IPS-18c (cell line): Measurements from ENCODE around the gene PSMD5.
A peak's percentile ranks its signal among the peaks of the same experiment; 100 is the strongest.

Experiments used
- H3K4me3 ChIP-seq: 2 replicates; pipeline ENCODE4 v1.7.0; 2013; ENCODE audit warnings: low read depth, mild to moderate bottlenecking, low read length, moderate library complexity; ENCODE audit not compliant: insufficient read depth
- H3K9me3 ChIP-seq: one replicate; pipeline ENCODE4 v1.6.1; 2013; ENCODE audit warnings: mild to moderate bottlenecking, low read length, moderate library complexity; ENCODE audit not compliant: control insufficient read depth, insufficient read depth

The PSMD5 gene

DNA sequence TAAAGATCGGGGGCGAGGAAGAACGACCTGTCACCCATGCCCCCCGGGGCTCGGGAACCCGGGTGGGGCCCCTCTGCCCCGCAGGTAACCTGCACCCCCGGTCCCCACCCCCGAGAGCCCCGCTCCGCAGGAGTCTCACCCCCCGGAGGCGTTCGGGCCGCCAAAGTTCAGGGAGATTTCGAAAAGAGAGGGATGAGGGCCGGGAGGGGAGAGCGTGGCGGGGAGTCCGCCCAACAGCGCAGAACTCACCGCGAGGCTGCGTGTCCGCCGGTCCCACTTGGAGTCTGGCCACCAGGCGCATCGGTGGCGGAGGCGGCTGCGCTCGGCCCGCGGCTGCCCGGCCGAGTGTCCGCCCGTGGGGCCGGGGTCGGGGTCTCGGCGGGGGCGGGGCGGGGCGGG, 34.1 kb upstream of the PSMD5 start, which contains the start of gene PHF19:
TSS of gene PHF19 (minus strand) at position 347 of the 399 bp plus-strand sequence. CDS start 2,447 bp downstream, outside the sequence.
- no peaks in the 10 kb centered on the region for H3K9me3 ChIP-seq
- H3K4me3 ChIP-seq, result peak within 1 kb of the TSS; percentile 62

DNA sequence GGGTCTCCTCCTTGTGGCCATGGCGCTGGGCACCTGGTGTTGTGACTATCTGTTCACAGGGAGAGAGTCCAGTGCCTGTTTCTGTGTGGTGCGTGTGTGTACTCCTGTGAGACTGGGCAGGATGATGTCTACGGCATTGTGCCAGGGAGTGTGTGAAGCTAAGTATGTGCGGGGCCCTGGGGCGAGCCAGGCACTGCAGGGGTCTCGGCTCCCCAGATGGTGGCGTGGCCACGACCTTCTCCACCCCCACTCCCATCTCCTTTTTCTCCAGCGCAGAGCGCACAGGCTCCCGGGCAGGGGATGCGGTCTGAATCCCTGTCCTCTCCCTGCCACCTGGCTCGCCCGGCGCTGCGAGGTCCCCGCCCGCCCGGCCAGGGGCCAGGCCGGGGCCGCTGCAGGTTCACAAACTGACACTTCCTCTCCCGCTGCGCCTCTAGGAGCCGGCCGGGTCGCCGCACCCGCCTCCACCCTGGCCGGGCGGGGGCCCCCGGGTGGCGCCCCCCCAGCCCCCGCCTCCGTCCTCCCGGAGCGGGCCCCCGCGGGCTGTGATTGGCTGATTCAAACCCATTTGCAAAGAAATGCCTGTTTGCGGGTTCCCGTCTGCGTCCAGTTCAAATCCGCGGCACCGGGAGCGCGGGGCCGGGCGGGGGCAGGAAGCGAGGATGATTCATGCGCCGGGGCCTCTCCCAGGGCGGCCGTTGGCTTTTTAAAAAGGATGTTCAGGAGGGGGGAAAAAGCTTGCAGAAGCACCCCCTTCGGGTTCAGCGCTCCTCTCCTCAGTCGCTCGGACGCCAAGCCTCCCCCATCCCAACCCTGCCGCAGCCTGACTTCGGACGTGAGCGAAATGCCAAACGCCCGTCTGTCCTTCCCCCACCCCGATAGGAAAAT, 33.5 kb upstream of the PSMD5 start:
- Histone ChIP-seq H3K9me3 (no peaks in the 10 kb centered on the region), H3K4me3 (peak overlapping the region; percentile 62)

DNA sequence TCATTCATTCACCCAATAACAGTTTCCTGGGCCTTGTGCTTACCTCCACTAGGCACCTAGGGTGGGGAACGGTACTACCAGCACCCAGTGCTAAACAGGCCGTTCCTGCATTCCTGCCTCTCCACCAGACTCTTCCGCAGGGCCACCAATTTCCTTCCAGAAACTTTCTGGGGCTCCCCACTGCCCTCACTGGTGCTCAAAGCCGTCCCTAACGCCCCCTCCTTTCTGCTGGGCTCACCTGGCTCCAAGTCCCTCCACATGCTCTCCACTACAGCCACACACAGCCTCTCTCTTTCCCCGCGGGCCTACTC, 32.9 kb upstream of the PSMD5 start:
- no peaks in the 10 kb centered on the region for H3K9me3 ChIP-seq
- peak overlapping the region; percentile 62 for H3K4me3 ChIP-seq

DNA sequence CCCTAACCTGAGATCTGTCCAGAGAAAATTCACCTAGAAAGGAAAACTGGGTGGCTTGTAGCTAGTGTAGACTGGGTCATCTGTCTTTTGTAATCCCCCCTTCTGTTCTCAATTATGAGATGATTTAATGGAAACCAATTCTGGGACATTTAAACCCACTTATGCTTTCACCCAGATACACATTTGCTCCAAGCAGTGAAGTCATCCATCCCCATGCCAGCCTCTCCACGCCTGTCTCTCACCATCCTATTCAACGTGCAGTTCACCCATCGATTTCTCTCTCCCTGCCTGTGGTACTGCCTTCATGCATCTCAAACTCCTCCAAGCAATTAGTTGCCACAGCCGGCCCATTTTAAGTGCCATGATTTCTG, 32.5 kb upstream of the PSMD5 start:
- H3K4me3 ChIP-seq, result no peak overlapping the region
- H3K9me3 ChIP-seq, result no peaks in the 10 kb centered on the region

DNA sequence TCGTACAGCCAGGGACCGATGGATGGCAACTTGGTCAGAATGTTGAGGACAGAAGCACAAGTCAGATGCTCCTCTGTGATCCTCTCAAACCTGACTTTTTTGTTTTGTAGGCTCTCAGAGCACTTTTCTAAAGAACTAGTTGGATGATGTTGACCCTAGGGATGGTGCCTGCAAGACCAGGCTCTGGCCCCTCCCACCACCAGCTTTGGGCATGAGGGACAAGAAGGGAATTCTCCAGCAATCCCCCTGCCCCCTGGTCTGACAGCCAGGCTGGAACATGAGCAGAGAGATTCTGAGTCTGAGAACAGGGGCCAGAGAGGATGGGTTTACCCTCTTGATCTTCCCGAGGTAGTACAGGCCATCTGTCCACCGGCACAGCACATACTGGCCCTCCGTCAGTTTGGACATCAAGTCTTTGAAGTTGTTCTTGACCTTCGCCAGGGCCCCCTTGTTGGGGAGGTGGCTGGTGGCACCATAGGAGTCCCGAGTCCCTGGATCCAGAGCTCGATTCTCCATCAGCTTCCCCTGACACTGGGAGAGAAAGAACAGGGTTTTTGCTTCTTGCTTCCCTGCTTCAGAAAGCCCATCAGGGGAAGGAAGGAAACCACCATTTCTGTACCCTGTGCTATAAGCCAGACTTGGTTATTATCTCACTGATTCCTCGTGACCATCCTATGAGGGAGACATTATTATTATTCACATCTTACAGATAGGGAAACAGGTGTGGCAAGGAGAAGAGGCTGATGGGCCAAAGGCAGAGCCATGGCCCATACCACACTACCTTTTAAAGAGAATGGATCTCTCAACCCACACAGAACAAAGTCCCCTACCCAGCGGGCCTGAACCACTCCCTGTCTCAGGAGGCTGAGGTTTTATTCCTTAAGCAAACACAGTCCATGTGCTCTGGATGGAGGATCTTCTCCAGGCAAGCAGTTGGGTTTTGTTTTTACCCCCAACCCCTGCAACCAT, 31.8 kb upstream of the PSMD5 start:
- Histone ChIP-seq H3K9me3 (no peaks in the 10 kb centered on the region), H3K4me3 (no peak overlapping the region)

DNA sequence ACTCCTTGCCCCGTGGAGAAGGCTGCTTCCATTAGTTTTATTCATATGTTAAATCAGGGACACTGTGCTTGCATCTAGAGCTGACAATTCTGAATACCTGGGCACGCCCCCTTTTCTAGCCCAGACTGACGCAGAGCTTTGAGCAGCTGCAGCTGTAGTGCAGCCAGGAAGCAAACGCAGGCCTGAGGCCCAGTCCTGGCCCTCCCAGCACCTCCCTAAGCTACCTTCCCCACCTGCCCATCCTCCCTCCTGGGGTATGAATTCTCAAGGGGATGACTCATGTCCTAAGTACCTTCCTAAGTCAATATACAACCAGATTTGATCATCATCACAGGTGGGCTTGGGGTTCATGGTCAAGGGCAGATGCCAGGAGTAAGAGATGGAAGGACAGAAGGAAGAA, 30.8 kb upstream of the PSMD5 start:
- Histone ChIP-seq H3K4me3 (no peak overlapping the region), H3K9me3 (no peaks in the 10 kb centered on the region)

DNA sequence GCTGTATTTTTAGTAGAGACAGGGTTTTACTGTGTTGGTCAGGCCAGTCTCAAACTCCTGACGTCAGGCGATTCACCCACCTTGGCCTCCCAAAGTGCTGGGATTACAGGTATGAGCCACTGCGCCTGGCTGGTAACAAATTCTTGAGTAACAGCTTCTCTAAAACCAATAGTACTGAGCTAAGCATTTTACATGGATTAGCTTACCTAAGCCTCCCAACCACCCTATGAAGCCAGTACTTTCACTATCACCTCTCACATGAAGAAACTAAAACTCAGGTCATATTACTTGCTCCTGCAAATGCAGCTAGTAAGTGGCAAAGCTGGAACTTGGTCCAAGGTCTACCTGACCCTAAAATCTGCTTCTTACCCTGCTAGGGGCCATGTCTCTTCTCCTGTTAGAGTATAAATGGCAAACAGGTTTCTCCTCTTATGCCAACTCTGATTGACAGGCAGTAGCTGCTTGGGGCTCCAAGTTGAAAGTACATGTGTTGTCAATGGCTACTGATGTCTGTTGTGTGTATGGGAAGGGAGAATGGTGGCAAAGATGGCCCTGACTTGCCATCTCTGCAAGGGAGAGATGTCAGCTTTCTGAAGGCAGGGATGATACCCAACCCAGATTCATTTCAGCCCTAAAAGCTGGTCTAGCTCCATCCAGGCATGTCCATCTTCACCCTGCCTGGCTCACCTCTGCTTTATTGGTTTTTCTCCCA, 30.2 kb upstream of the PSMD5 start:
- H3K4me3 ChIP-seq, result no peak overlapping the region

DNA sequence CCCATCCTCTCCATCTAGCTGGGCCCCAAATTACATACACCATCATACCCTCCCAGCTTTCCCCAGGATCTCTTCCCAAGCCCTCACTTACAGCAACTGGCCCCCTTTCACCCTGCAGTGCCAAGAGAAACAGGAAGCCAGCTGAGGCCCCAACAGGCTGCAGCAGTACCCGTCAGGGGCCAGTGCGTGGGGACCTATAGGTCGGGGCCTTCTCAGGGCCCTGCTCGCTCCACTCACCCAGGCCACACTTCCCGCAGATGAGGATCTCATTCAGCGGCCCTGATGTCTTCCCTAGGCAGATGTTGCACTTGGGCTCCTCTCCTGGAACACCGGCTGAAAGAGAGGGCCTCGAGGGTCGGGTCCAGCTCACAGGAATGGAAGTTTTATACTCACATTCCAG, 27.5 kb upstream of the PSMD5 start:
- no peaks in the 10 kb centered on the region for H3K9me3 ChIP-seq
- H3K4me3 ChIP-seq, result no peak overlapping the region

More for the DNA sequence above, 30.2 kb upstream of the PSMD5 start:
- no peaks in the 10 kb centered on the region for H3K9me3 ChIP-seq

DNA sequence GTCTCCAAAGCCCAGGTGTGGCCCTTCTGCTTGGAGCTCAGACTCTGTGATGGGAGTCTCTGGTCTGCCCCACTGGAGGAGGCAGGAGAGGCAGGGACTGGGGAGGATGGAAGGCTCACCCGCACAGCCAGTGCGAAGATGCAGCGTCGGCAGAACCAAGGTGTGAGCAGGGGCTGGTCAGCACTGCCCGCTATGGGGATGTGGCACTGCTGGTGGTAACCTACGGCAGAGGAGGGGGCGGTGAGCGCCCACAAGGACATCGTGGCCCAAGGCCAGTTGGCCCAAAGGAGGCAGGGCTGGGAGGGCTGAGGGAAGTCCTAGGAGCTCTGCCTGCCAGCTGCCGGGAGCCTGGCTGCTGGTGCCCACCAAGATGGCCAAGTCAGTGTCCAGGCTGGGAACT, 27.0 kb upstream of the PSMD5 start:
- H3K4me3 ChIP-seq, result no peak overlapping the region
- H3K9me3 ChIP-seq, result no peaks in the 10 kb centered on the region

DNA sequence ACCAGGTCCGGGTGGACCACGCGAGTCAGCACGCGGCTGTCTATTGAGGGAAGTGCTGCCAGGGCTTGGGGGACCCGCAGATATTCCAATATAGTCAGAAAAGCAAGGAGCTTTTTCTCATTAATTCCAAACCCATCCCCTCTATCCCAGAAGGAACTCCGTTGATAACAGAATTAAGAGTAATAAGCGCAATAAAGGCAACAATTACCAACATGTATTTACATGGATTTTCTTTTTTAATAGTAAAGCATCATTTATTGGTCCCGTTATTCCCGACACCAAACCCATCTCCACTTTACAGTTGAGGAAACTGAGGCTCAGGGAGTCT, 26.6 kb upstream of the PSMD5 start:
- peak overlapping the region; percentile 70; the same call in 1 of the 2 replicates for H3K4me3 ChIP-seq

DNA sequence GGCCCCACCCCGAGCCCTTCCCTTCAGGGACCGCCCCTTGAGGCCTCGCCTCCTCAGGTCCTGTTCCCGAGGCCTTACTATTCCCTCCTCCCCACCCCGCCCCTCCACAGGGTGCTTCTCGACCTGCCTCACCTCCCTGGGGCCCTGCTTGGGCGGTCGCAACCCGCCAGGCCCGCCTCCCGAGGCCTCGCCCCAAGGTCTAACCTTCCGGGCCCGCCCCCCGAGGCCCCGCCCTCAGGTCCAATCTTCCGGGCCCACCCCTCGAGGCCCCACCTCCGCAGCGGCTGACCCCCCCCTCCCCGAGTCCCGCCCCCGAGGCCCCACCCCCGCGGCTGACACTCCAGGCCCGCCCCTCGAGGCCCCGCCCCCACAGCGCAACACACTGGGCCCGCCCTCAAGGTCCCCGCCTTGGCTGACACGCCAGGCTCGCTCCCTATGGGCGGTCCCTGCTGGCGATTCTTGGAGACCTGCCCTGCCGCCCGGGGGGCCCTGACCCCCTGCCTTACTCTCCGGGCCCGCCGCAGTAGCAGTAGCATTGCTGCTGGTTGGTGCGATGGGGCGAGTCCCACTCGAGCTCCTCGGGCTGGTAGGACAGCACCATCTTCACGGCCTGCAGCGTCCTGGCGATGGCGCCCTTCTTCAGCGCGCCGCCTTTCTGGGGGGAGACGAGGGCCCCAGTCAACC, 26.1 kb upstream of the PSMD5 start:
- H3K9me3 ChIP-seq, result no peaks in the 10 kb centered on the region
- peak overlapping the region; percentile 70 for H3K4me3 ChIP-seq

More for the DNA sequence above, 26.6 kb upstream of the PSMD5 start:
- no peaks in the 10 kb centered on the region for H3K9me3 ChIP-seq

DNA sequence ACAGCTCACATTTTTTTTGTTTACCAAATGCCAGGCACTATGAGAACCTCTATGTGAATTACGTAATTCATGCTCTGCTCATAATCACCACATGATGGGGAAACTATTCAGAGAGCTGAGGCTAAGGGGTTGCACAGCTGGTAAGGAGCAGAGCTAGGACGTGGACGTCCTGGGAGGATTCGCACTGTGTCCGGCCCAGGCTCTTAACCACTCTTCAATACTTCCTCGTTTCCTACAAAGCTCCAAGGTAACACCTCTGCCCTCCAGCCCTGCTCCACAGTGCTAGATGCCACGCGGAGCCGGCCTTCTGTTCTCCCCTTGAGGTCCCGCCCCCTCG, 25.6 kb upstream of the PSMD5 start:
- H3K9me3 ChIP-seq, result no peaks in the 10 kb centered on the region
- H3K4me3 ChIP-seq, result peak overlapping the region; percentile 5; the same call in 1 of the 2 replicates

DNA sequence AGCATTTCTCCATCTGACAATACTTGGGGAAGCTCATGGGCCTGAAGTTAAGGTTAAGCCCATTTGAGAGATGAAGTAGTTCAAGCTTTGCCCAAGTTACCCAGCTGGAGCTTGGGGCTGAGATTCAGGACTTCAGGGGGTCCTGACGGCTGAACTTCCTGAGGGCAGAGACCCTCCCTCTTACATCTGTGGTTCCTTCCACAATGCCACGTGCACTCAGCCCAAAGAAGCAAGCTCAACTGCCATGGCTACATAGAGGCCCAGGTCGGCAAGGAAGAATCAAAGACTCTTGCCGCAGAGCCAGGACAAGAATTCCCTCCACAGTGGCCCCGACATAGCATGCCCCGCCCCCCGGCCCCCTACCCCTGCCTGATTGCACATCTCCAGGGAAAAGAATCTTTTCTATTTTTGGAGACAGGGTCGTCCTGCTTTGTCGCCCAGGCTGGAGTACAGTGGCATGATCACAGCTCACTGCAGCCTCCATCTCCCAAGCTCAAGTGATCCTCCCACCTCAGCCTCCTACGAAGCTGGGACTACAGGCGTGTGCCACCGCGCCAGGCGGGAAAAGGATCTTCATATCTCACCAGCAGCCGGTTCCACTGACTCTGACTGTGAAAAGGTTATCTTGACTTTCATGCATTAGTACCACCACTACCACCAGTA, 25.1 kb upstream of the PSMD5 start:
- Histone ChIP-seq H3K9me3 (no peaks in the 10 kb centered on the region), H3K4me3 (no peak overlapping the region)

DNA sequence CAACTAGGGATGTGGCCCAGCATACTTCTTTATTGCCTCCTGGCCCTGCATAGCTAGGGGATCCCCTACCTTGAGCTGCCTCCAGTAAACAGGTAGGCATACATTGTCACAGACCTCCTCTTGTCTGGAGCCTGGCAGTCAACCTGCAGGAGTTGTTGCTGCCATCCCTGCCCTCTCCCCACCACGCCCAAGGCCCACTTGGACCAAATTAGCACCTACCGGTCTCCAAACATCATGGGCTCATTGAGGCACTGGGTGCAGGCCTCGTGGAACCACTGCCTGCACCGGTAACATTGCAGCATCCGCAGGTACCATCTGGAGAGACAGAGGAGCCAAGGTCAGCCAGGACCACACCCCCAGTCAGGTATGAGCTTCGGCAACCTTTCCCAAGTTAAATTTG, 23.9 kb upstream of the PSMD5 start:
- H3K9me3 ChIP-seq, result no peaks in the 10 kb centered on the region
- H3K4me3 ChIP-seq, result no peak overlapping the region

DNA sequence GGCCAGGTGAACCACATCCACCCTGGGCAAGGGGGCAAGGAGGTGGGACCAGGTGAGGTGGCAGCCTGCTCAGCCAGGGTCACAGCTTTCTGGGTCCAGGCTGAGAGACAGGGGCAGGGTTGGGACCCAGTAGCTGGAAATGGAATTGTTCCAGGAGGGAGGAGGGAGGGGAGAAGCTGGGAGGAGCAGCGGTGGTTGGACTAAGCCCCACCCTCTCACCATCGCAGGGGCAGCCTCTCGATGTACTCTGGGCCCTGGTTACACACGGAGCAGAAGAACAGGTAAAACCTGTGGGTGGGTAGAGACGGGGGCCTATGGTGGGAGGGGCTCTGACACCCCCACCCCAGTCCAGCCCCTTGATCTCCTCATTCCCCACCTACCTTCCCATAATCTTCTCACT, 23.1 kb upstream of the PSMD5 start:
- Histone ChIP-seq H3K9me3 (no peaks in the 10 kb centered on the region), H3K4me3 (no peak overlapping the region)

DNA sequence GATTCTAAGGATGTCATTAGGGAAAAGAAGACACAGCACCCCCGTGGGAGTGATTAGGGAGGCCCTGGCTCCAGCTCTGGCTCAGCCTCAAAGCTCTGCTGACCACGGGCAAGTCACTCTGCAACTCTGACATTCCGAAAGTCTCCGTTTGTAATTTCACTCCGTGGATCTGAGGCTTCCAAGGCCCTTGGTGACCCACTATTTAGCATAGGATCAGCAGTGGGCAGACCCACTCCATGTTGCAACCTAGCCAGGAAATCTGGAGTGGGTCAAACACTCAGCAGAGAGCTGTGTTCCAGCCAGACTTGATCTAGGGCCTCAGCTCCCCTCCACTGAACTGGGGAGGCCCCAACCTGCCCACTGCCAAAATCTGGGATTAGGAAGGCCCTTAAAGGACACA, 22.5 kb upstream of the PSMD5 start:
- no peak overlapping the region for H3K4me3 ChIP-seq
- no peaks in the 10 kb centered on the region for H3K9me3 ChIP-seq

DNA sequence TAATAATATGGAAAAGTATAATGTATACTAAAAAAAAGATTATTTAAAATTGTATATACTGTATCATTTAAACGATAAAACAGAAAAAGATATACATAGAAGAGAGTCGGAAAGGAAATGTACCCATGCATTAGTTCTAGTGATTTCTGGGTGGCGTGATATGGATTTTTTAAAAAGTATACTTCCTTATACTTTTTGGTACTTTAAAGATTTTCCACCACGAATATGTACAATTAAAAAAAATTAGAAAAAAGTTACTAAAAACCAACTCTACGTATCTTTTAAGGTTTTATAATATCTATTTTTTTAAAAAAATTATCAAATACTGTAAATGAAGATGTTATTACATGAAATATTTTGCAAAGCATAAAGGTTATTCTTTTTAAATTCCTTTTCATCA, 22.0 kb upstream of the PSMD5 start:
- Histone ChIP-seq H3K9me3 (no peaks in the 10 kb centered on the region), H3K4me3 (no peak overlapping the region)
